SH-SY5Y (cell line): ENCODE results near the gene MRPL39.

Experiments
- GATA2 ChIP-seq: IDR thresholded peaks from 2 replicates; pipeline ENCODE4 v1.6.1; 2011; ENCODE audit warnings: mild to moderate bottlenecking, low read depth, low read length
- GATA3 ChIP-seq: IDR thresholded peaks from 2 replicates; pipeline ENCODE4 v1.6.1; 2011; ENCODE audit warnings: low read depth, mild to moderate bottlenecking, low read length, moderate library complexity

DNA sequence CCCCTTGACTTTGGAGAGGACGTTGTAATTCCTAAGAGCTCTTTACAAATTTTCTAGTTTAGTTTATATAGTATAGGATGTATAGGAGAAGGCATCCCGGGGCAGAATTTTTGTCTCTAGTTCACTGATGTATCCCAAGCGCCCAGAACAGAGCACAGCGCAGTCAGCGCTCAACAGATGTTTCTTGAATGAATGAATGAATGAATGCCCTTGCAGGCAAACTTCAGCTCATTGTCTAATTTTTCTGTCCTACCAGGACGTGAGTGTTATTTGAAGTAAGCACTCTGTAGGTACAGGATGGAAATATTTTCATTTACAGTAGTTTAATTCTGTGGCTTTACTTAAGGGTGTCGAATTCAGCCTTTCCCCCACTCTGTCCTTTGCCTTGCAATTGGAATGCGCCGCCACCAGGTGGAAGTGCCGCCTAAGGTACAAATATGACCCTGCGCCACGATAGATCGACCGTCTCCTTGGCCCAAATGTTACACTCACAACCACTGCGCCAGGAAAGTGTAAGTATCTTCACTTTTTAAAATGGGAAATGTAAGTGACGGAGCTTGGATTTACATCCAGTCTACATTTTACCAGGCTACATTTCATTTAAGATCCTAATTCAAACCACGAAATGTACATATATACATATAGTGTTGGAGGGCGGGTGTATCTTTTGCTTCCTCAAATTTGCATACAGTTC is 910 bp upstream of the MRPL39 start:
- TF ChIP-seq GATA2 (no peak), GATA3 (no peak)
